Neural progenitor cell (in vitro differentiated cells): Measurements from ENCODE around the gene SLC7A1. TPM values are rescaled to one million over a fixed set of nuclear protein-coding genes. Genes with fewer than 3 reads are reported as not detected.

Experiments
- DNase-seq: peaks from one replicate; pipeline ENCODE4 v3.0.0-alpha.2; 2016; ENCODE audit warnings: low spot score
- H2AFZ ChIP-seq: fragments of 200-600 bp; sonication (generic); replicated peaks from 2 replicates; pipeline ENCODE4 v1.6.1; 2016; ENCODE audit warnings: antibody characterized with exemption
- H3F3A ChIP-seq: fragments of 200-600 bp; sonication (generic); 2 replicates; pipeline ENCODE4 v1.6.1; 2016; ENCODE audit warnings: antibody characterized with exemption, low read depth
- H3K27ac ChIP-seq: fragments of 200-600 bp; sonication (generic); 2 replicates; pipeline ENCODE4 v1.5.1; 2016; ENCODE audit warnings: mild to moderate bottlenecking
- H3K27me3 ChIP-seq: fragments of 200-600 bp; sonication (generic); 2 replicates; pipeline ENCODE4 v1.6.1; 2016; ENCODE audit warnings: mild to moderate bottlenecking, moderate library complexity
- H3K36me3 ChIP-seq: fragments of 200-600 bp; sonication (generic); 2 replicates; pipeline ENCODE4 v1.5.1; 2016
- H3K4me1 ChIP-seq: fragments of 200-600 bp; sonication (generic); 2 replicates; pipeline ENCODE4 v1.6.1; 2016; ENCODE audit warnings: mixed run types
- H3K4me2 ChIP-seq: fragments of 200-600 bp; sonication (generic); 2 replicates; pipeline ENCODE4 v1.6.1; 2016
- H3K4me3 ChIP-seq: fragments of 200-600 bp; sonication (generic); 2 replicates; pipeline ENCODE4 v1.5.1; 2016
- H3K79me2 ChIP-seq: fragments of 200-600 bp; sonication (generic); 2 replicates; pipeline ENCODE4 v1.6.1; 2016; ENCODE audit warnings: low read depth
- H3K9ac ChIP-seq: fragments of 200-600 bp; sonication (generic); 2 replicates; pipeline ENCODE4 v1.6.1; 2016
- H3K9me3 ChIP-seq: fragments of 200-600 bp; sonication (generic); 2 replicates; pipeline ENCODE4 v1.5.1; 2016; ENCODE audit warnings: low read depth
- H4K20me1 ChIP-seq: fragments of 200-600 bp; sonication (generic); 2 replicates; pipeline ENCODE4 v1.6.1; 2016; ENCODE audit warnings: low read depth
- H3K27ac Mint-ChIP-seq: 3 replicates; pipeline ENCODE4 v1.8.0; 2021; ENCODE audit warnings: mixed read lengths
- H3K27me3 Mint-ChIP-seq: 2 replicates; pipeline ENCODE4 v1.8.0; 2022; ENCODE audit warnings: low read depth, mild to moderate bottlenecking, inconsistent platforms, moderate library complexity, mixed read lengths; ENCODE audit not compliant: insufficient read depth
- H3K36me3 Mint-ChIP-seq: 3 replicates; pipeline ENCODE4 v1.8.0; 2021; ENCODE audit warnings: mixed read lengths
- H3K4me1 Mint-ChIP-seq: 3 replicates; pipeline ENCODE4 v1.8.0; 2021; ENCODE audit warnings: mixed read lengths
- H3K4me3 Mint-ChIP-seq: 3 replicates; pipeline ENCODE4 v1.8.0; 2021; ENCODE audit warnings: mild to moderate bottlenecking, moderate library complexity, mixed read lengths
- H3K9me3 Mint-ChIP-seq: 3 replicates; pipeline ENCODE4 v1.8.0; 2020; ENCODE audit warnings: mixed read lengths
- EZH2 ChIP-seq: fragments of 200-600 bp; sonication (generic); IDR thresholded peaks from 2 replicates; pipeline ENCODE4 v1.6.1; 2017; ENCODE audit warnings: antibody characterized with exemption, mild to moderate bottlenecking, moderate library complexity
- EZH2phosphoT487 ChIP-seq: fragments of 200-600 bp; sonication (generic); IDR thresholded peaks from 2 replicates; pipeline ENCODE4 v1.6.1; 2017; ENCODE audit warnings: antibody characterized with exemption
- total RNA-seq: library from RNA; depleted of rRNA; stranded (reverse); fragments of >200 nt; gene quantifications from 2 replicates; pipeline ENCODE4 v1.2.3, GENCODE V29; 2015; ENCODE audit warnings: low replicate concordance
- TF ChIP-seq, protein P1 (sequence below): fragments of 200-600 bp; sonication (generic); IDR thresholded peaks from 2 replicates; pipeline ENCODE4 v1.5.1; 2017; ENCODE audit warnings: antibody characterized with exemption, mild to moderate bottlenecking

The SLC7A1 gene
- total RNA-seq, 1 donor from 2014 or later, result 16.2 TPM

DNA sequence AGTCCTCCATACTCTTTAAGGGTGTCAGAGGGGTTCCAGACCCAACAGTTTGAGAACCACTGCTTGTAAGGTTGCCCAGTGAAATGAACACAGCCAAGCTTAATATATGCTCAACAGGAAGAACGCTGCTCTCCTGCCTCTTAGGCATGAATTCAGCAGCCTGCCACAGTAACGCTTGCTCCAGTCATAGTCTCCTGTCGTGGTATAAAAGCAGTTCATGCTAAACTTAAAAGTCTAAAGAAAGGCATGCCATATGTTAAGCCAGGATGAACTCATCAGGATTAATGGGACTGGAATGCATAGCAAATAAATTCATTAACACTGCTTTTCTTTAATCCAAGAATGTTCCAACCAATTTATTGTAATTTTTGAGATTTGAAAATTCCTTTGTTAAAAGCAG lies 38.7 kb downstream of the SLC7A1 start:
- peaks cover 15% of the 10 kb centered on the region for H3K4me1 Mint-ChIP-seq
- H3K4me3 Mint-ChIP-seq, result no peak overlapping the region

DNA sequence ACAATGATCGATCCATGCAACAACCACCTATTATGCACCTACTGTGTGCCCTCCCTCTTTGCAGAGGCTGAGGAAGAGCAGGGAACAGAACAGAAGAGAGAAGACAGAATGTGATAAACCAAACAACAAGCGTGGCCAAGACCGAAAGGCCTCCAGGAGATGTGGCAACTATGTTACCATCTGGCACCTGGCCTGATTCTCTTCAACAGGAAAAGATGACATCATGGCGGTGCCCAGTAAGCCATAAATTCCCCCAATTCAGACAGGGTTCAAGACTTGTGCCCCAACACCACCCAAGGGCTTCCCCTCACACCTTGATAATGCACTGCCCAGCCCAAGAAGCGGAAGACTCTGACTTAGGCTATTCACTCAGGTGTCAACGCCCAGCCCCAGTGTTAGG lies 44.3 kb downstream of the SLC7A1 start:
- no peak for DNase-seq
- Mint-ChIP-seq H3K27me3 (peaks cover 4% of the 10 kb centered on the region), H3K36me3 (peaks cover 26% of the 10 kb centered on the region), H3K9me3 (no peaks in the 10 kb centered on the region), H3K4me1 (peaks cover 49% of the 10 kb centered on the region), H3K4me3 (no peak overlapping the region), H3K27ac (no peak overlapping the region)
- Histone ChIP-seq H3F3A (no peaks in the 10 kb centered on the region), H2AFZ (no peak overlapping the region), H3K36me3 (no peaks in the 10 kb centered on the region), H3K27me3 (no peaks in the 10 kb centered on the region), H3K4me1 (peaks cover 3% of the 10 kb centered on the region), H3K79me2 (peaks cover 25% of the 10 kb centered on the region), H3K4me3 (no peak overlapping the region), H3K4me2 (no peak overlapping the region), H3K27ac (no peak overlapping the region), H3K9ac (no peak overlapping the region), H3K9me3 (no peaks in the 10 kb centered on the region), H4K20me1 (no peaks in the 10 kb centered on the region)
- TF ChIP-seq, protein P1, sequence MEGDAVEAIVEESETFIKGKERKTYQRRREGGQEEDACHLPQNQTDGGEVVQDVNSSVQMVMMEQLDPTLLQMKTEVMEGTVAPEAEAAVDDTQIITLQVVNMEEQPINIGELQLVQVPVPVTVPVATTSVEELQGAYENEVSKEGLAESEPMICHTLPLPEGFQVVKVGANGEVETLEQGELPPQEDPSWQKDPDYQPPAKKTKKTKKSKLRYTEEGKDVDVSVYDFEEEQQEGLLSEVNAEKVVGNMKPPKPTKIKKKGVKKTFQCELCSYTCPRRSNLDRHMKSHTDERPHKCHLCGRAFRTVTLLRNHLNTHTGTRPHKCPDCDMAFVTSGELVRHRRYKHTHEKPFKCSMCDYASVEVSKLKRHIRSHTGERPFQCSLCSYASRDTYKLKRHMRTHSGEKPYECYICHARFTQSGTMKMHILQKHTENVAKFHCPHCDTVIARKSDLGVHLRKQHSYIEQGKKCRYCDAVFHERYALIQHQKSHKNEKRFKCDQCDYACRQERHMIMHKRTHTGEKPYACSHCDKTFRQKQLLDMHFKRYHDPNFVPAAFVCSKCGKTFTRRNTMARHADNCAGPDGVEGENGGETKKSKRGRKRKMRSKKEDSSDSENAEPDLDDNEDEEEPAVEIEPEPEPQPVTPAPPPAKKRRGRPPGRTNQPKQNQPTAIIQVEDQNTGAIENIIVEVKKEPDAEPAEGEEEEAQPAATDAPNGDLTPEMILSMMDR, result no peak
- no peak for TF ChIP-seq EZH2
- no peak for TF ChIP-seq EZH2phosphoT487

More for the DNA sequence above, 38.7 kb downstream of the SLC7A1 start:
- peaks cover 4% of the 10 kb centered on the region for H3K27me3 Mint-ChIP-seq
- no peaks in the 10 kb centered on the region for H3K9me3 ChIP-seq
- H3K9ac ChIP-seq, result no peak overlapping the region
- TF ChIP-seq, protein P1, result no peak
- no peak for TF ChIP-seq EZH2
- no peak for TF ChIP-seq EZH2phosphoT487
- no peak overlapping the region for H3K4me2 ChIP-seq
- no peaks in the 10 kb centered on the region for H3K36me3 ChIP-seq
- H3K27me3 ChIP-seq, result no peaks in the 10 kb centered on the region
- H3K27ac Mint-ChIP-seq, result no peak overlapping the region
- H3F3A ChIP-seq, result no peaks in the 10 kb centered on the region
- peaks cover 11% of the 10 kb centered on the region for H3K36me3 Mint-ChIP-seq
- no peak for DNase-seq
- no peak overlapping the region for H3K27ac ChIP-seq
- no peaks in the 10 kb centered on the region for H3K9me3 Mint-ChIP-seq
- H4K20me1 ChIP-seq, result no peaks in the 10 kb centered on the region
- H3K79me2 ChIP-seq, result peaks cover 25% of the 10 kb centered on the region
- H2AFZ ChIP-seq, result no peak overlapping the region
- H3K4me1 ChIP-seq, result no peaks in the 10 kb centered on the region
- no peak overlapping the region for H3K4me3 ChIP-seq

DNA sequence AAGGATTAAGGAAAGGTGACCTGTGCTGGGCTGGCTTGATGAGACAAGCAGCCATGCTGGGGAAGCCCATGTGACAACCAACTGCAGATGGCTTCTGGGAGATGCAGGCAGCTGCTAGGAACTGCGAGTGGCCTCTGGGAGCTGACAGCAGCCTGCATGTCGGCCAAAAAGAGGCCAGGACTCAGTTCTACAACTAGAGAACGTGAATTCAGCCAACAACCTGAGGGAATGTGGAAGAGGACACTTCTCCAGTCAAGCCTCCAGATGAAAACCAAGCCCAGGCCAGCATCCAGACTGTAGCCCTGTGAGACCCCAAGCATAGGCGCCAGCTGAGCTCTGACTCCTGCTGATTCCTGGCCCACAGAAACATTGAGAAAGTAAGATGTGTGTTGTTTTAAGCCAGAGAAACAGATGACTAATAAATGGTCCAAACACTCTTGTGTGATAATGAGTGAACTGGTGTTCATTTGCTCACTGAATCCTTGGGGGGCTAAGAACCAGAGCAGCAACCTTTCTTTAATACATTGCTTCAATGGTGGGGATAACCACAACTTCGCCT lies 45.0 kb downstream of the SLC7A1 start:
- H3K27ac ChIP-seq, result no peak overlapping the region
- no peak for DNase-seq
- no peak overlapping the region for H3K4me3 Mint-ChIP-seq
- H3K36me3 ChIP-seq, result no peaks in the 10 kb centered on the region
- peaks cover 3% of the 10 kb centered on the region for H3K4me1 ChIP-seq
- H3K4me1 Mint-ChIP-seq, result peaks cover 47% of the 10 kb centered on the region
- H3K4me3 ChIP-seq, result no peak overlapping the region
- no peaks in the 10 kb centered on the region for H3K9me3 ChIP-seq
- TF ChIP-seq, protein P1, result no peak
- TF ChIP-seq EZH2, result no peak
- TF ChIP-seq EZH2phosphoT487, result no peak
- H3K4me2 ChIP-seq, result no peak overlapping the region
- no peaks in the 10 kb centered on the region for H4K20me1 ChIP-seq
- H2AFZ ChIP-seq, result no peak overlapping the region
- no peak overlapping the region for H3K9ac ChIP-seq
- peaks cover 24% of the 10 kb centered on the region for H3K36me3 Mint-ChIP-seq
- H3K79me2 ChIP-seq, result peaks cover 24% of the 10 kb centered on the region
- H3K27me3 Mint-ChIP-seq, result peaks cover 4% of the 10 kb centered on the region
- H3K9me3 Mint-ChIP-seq, result no peaks in the 10 kb centered on the region
- H3K27ac Mint-ChIP-seq, result no peak overlapping the region
- no peaks in the 10 kb centered on the region for H3K27me3 ChIP-seq
- H3F3A ChIP-seq, result no peaks in the 10 kb centered on the region
